SIG-M5 treated with dmso at 0.1 percent for 504 hours (cell line): ENCODE results near the gene TRIM67.

Experiments
- DNase-seq: peaks from one replicate; lab custom pipeline; 2025; ENCODE audit not compliant: unreplicated experiment; lab: John Stamatoyannopoulos, UW

The TRIM67 gene

DNA sequence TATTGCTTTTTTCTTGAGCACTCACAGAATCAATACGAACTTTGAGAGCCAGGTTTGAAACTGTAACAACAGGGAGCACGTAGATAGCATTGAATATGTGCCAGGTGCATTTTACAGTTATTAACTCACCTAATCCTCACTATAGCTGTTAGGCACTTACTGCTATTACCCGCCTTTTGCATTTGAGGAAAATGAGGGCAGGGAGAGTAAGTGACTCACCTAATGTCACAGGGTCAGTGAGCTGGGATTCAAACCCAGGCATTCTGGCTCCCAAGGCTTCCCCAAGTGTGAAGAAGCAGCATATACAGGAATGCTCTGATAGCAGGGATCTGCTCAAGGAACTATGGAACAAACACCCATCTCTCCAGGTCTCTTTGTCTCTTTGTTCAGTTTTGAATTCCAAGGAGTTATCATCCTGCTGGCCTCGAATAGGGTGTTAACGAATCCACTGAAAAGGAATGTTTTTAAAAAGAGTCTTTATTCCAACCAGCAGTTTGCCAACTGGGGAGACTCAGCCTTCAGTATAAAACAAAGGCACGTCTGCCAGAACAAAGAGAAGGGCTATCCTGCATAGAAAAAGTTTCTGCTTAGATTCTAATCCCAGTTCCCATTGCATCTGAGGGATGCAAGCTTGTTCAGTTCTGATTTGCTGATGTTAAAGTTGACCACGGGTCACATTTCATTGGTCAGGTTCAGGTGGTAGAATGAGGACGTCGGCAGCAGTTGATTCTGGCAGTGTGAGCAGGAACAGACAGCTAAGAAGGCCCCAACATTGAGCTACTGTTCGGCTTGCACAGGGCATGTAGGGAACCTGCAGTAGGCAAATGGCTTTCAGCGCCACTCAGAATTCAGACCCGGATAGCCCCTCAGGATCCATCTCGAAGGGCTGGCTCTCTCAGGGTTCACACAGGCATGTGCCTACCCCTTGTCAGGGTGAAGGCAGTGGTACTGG lies 22.1 kb downstream of the TRIM67 start:
- DNase-seq = no peak

DNA sequence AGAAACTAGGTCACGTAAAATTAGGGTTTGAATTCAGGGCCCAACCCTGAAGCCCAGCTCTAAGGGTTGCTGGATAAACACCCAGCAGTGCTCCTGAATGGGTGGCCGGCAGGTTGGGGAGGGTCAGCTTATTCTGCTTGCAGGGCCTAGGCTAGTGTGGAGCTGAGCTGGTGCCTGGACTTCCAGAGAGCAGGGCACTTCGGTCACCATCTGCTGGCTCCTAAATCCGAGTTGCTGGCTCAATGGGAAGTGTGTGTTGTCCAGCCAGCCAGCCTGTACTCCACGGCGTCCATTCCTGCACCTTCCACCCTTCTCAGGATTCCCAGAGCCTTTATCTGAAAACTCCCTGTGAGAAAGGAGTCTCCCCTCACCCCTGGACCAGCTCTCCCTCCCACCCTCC lies 23.0 kb downstream of the TRIM67 start:
- no peak for DNase-seq

DNA sequence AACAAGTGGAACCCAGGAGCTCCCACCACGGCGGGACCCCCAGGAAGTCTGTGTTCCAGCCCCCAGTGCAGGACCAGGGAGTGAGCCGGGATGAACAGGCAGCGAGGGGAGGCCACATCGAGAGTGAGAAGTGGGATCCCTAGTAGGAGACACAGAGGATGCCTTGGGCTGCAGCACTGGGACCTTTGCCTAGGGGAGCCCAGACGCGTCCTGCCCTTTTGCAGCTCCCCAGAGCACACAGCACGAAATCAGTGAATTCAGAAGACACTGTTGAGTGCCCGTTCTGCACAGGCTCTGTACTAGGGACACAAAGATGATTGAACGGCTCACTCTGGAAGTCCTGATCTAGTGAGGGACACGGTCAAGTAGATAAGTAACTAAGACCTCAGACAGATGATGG lies 23.5 kb downstream of the TRIM67 start:
- no peak for DNase-seq

- no peak for DNase-seq
Measured at GRCh38 chr1:231186356-231187115, 24.7 kb downstream of the TRIM67 start.

GRCh38 chr1:231187571-231187970 lies 25.7 kb downstream of the TRIM67 start:
- no peak for DNase-seq

DNA sequence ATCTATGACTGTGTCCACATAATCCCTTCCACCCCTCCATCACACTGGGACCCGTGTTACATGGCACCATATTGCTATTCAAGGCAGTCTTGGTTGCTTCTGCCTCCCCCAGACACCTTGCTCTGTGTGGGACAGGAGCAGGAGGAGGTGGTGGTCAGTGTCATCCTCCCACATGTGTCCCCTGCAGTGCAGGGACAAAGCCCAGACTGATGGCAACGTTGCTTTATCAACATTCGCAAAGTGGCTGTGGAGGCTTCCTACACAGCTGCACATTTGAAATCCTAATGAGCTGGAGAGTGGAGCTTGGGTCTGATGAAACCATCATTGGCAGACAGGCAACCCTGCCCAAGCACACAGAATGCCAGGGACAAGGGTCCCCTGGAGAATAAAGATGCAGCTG lies 26.2 kb downstream of the TRIM67 start:
- DNase-seq = no peak

DNA sequence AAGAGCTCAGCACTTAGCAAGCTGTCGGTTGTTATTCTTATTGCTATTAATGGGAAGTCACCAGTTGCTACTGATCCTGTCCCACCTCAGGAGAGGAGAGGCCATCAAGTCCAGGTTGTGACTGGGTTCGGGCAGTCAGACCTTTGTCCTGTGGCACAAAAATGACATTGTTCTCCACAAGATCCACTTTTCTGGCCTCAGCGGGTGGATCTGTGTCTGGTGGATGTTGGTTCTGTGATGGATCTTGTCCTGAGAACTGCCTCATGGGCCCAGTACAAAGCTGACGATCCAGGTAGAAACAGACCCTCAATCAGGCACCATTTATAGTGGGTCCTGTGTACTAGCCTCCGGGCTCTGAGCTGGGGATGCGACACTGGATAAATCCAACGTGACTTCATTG lies 26.9 kb downstream of the TRIM67 start:
- no peak for DNase-seq

DNA sequence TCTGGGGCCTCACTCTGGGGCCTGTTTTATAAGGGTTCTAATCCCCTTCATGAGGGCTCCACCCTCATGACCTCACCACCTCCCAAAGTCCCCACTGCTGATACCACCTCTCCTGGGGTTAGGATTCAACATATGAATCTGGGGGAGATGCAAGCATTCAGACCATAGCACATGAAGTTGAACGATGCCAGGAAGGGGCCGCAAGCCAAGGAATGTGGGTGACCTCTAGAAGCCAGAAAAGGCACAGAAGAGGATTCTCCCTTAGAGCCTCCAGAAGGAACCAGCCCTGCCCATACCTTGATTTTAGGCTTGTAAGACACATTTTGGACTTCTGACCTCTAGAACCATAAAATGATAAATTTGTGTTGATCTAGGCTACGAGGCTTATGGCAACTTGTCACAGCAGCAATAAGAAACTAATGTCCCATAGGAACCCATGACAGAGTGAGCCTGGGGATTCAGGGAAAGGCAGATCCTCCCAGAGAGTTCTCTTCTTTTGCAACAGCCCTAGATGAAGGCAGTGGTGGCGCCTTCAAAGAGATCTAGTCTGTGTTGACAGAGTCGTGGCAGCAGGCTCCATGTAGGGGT lies 27.9 kb downstream of the TRIM67 start:
- no peak for DNase-seq

GRCh38 chr1:231190456-231190855 lies 28.6 kb downstream of the TRIM67 start:
- DNase-seq = no peak

GRCh38 chr1:231192620-231193163 lies 30.8 kb downstream of the TRIM67 start:
- DNase-seq = no peak

DNA sequence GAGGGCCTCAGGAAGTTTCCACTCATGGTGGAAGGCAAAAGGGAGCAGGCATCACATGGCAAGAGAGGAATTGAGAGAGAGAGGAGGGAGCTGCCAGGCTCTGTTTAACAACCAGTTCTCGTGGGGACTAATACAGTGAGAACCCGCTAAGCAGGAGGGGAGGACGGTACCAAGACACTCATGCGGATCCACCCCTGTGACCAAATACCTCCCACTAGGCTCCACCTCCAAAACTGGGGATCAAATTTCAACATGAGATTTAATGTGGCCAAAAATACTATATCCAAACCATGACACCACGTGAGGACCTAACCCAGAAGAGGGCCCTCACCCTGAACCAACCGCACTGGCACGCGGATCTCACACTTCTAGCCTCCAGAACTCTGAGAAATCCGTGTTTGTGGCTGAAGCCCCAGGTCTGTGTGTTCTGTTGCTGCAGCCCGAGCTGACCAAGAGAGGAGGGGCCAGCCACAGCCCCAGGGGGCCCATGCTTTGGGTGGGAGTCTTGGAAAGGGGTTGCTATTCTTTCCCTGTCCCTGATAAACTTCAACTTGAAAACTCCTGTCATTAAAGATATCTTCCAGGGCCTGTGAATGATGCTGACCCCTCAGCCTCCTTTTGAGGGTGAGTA lies 32.0 kb downstream of the TRIM67 start:
- DNase-seq = no peak

- DNase-seq = no peak
Measured at GRCh38 chr1:231194476-231194842, 32.6 kb downstream of the TRIM67 start.

DNA sequence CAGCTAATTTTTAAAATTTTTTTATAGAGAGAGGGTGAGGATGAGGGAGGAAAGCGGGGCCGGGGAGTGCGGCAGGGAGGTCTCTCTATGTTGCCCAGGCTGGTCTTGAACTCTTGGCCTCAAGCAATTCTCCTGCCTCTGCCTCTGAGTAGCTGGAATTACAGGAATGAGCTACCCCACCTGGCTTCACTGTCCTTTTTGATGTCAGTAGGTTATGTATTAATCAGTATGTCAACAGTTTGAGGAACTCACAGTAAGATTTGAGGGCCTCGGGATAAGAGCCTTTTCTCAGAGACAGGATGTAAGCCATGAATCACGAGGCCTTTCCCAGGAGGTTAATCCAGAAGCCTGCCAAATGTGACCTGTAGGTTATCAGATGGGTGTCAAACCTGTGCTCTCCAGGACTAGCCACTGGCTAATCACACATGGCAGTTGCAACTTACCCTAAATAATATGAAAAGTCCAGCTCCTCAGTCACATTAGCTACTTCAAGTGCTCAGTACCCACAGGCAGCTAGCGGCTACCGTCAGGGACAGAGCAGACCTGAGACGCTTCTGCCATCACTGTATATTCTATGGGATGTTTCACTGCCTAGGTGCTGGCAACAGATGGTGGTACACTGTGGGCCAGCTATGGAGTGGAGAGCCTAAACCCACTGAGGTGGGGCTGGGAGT lies 33.1 kb downstream of the TRIM67 start:
- no peak for DNase-seq

DNA sequence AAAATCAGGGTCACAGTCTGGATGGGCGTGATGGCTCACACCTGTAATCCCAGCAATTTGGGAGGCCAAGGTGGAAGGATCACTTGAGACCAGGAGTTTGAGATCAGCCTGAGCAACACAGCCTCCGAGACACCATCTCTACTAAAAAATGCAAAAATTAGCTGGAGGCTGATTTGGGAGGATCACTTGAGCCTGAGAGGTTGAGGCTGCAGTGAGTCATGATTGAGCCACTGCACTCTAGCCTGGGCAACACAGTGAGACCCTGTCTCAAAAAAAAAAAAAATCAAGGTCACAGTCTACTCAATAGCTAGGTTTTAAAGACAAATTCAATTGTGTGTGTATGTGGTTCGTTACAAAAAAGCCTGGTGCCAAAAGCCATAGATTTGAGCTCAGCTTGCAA lies 34.4 kb downstream of the TRIM67 start:
- no peak for DNase-seq

DNA sequence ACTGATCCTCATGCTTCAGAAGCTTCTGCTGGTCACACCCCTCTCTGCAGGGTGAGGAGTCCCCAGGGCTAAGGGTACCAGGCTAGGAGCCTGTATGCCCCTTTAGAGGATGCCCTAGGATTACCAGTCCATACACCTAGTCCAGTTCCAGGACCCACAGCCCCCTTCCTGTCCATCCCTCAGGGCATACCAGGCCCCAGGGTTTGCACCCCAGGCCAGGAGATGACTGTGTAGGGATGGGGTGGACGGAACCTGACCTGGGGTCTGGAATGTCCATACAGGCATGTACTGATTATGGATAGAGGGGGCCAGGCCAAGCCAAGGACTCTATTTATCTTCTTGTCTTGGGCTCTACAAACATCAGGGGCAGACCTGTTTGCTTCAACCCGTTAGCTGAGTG lies 34.9 kb downstream of the TRIM67 start:
- no peak for DNase-seq

GRCh38 chr1:231199868-231200267 lies 38.0 kb downstream of the TRIM67 start:
- no peak for DNase-seq

DNA sequence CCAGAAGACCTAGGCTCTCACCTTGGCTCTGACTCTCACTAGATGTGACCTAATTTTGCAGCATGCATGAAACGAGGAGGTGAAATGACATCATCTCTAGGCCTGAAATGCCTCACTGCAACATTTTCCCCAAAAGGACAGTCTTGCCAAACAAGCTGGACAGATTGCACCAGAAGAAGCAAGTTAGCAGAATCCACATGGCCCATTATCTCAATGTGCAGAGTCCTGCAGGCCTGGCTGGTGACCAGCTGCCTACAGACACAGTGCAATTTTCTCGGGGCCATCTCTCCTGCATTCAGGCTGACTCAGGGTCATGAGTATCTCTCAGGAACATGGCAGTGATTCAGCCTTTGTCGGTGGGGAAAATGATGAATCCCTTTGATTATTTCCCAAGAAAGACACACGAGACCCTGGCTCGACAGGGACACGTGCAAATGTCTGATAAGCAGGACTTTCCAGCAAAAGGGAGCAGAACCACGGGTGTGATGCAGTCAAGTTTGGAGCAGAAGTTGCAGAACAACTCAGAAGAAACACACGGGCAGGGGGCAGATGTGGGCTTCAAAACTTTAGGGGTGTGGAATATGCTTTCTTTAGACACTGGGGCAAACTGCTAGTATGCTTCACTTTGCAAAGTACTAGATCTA lies 38.7 kb downstream of the TRIM67 start:
- DNase-seq = peak; percentile 37

DNA sequence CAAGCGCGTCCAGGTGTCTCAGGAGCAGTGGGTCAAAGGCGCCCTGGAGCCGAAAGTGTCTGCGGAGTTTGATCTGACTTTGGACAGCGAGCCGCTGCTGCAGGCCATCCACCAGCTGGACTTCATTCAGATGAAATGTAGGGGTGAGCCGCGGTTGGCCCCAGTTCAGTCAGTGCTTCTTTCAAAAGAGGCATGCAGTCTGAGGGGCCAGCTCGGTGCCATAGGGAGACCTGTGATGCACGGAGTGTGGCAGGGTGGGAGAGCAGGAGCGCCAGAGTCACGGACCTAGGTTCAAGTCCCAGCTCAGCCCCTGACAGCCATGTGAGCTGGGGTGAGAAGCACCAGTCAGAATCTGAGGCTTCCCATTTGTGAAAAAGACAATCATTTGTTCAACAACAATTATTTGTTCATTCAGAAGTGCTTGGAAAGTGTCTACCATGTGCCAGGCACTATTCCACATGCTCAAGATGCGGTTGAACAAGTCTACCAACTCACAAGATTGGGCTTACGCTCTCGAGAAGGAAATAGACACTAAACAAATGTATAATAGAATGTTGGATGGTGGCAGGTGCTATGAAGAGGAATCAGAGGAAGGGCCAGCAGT lies 39.6 kb downstream of the TRIM67 start:
- no peak for DNase-seq

GRCh38 chr1:231201979-231202633 lies 40.2 kb downstream of the TRIM67 start:
- no peak for DNase-seq
